ENCODE data around the gene FLT3LG. TPM values are rescaled to one million over a fixed set of nuclear protein-coding genes. Genes with fewer than 3 reads are reported as not detected.

The FLT3LG gene
- total RNA-seq, 1 experiment from 2014 or later, result 1.5 TPM

DNA sequence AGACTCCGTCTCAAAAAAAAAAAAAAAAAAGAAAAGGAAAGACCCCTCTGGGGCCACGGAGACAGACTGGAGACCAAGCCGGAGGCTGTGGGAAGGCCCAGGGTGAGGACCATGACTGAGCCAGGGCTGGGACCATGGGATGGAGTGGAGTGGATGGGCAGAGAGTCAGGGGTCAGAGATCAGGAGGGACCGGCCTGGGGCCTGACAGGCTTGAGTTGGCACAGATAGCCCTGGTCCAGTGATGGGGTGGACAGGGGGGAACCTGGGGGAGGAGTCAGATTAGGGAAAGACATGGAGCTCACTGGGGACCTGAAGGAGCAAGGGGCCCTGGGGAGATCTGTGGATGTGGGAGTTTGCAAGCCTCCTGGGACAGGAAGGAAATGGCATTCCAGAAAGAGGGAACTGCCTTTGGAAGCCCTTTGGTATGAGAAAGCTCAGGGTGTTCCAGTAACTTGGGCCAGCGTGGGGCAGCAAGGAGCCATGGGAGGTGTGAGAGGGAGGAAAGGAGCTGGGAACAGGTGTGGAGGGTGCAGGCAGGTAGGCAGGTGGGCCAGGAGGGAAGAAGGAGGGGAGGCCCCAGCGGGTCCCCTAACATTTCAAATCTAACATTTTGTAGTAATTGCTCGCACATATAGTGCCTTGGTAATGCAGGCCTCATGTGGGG lies 7.1 kb downstream of the FLT3LG start:
- ChIA-PET CTCF (interaction anchor here (0.8 to 1.4 kb wide), 3 partner anchors 8 to 218 kb away, joined by 3 to 5 read pairs (median 3); no protein-coding TSS in a partner anchor), POLR2A (interaction anchor here (0.6 kb wide), 1 partner anchor 10 kb away, joined by 3 read pairs; no protein-coding TSS in a partner anchor)
- Mint-ChIP-seq H3K4me3 (ENCODE audit: unreplicated experiment) (no peak overlapping the region), H3K4me1 (ENCODE audit: insufficient read depth, unreplicated experiment) (no peaks in the 10 kb centered on the region), H3K27ac (ENCODE audit: low read depth, unreplicated experiment) (no peak overlapping the region), H3K36me3 (ENCODE audit: insufficient read depth, unreplicated experiment) (no peaks in the 10 kb centered on the region), H3K27me3 (ENCODE audit: insufficient read depth, unreplicated experiment) (no peaks in the 10 kb centered on the region), H3K9me3 (ENCODE audit: unreplicated experiment) (no peaks in the 10 kb centered on the region)
- no peak for DNase-seq (ENCODE audit: unreplicated experiment)
- TF ChIP-seq, protein P1, sequence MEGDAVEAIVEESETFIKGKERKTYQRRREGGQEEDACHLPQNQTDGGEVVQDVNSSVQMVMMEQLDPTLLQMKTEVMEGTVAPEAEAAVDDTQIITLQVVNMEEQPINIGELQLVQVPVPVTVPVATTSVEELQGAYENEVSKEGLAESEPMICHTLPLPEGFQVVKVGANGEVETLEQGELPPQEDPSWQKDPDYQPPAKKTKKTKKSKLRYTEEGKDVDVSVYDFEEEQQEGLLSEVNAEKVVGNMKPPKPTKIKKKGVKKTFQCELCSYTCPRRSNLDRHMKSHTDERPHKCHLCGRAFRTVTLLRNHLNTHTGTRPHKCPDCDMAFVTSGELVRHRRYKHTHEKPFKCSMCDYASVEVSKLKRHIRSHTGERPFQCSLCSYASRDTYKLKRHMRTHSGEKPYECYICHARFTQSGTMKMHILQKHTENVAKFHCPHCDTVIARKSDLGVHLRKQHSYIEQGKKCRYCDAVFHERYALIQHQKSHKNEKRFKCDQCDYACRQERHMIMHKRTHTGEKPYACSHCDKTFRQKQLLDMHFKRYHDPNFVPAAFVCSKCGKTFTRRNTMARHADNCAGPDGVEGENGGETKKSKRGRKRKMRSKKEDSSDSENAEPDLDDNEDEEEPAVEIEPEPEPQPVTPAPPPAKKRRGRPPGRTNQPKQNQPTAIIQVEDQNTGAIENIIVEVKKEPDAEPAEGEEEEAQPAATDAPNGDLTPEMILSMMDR (IDR thresholded peaks at IDR 0.05; ENCODE audit: unreplicated experiment), result no peak
- intact Hi-C loops (cut with micrococcal nuclease), result no loop called here
- no TSS peak for BruUV-seq (replicated peaks)

DNA sequence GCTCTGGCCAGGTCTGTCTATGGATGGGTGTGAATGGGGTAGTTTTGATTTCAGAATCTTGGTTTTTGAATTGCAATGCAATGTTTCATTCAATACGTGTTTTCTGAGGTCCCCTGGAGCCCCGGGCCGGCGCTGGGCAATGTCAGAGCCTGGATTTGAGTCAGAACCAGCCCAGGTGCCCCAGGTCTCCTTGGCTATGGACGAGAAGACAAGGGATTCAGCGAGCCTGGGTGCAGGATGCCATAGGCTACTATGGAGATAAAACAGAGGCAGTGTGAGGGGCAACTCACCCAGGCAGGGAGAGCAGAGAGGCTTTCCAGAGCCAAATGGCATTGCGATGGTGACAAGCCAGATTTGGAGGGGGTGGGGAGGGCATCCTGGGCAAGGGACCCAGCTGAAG lies 12.2 kb downstream of the FLT3LG start:
- Mint-ChIP-seq H3K4me3 (ENCODE audit: unreplicated experiment) (no peak overlapping the region), H3K36me3 (ENCODE audit: insufficient read depth, unreplicated experiment) (peaks cover 43% of the 10 kb centered on the region), H3K4me1 (ENCODE audit: insufficient read depth, unreplicated experiment) (no peaks in the 10 kb centered on the region), H3K27ac (ENCODE audit: low read depth, unreplicated experiment) (peak overlapping the region; percentile 99), H3K27me3 (ENCODE audit: insufficient read depth, unreplicated experiment) (no peaks in the 10 kb centered on the region), H3K9me3 (ENCODE audit: unreplicated experiment) (no peaks in the 10 kb centered on the region)
- ChIA-PET POLR2A (interaction anchor here (0.6 to 3.7 kb wide), 6 partner anchors 11 to 430 kb away, joined by 3 to 69 read pairs (median 3); partner anchors contain the start of genes ALDH16A1, PRRG2 and RPS11), CTCF (interaction anchor here (3.4 kb wide), 1 partner anchor 13 kb away, joined by 22 read pairs; the partner anchor contains the start of gene FLT3LG)
- no TSS peak for BruUV-seq (replicated peaks)
- TF ChIP-seq, protein P1 (IDR thresholded peaks at IDR 0.05; ENCODE audit: unreplicated experiment), result no peak
- intact Hi-C loops (cut with micrococcal nuclease), result loop anchor here (5.0 kb wide), 1 partner anchor 34 kb away; the partner anchor contains the start of genes ALDH16A1 and PIH1D1
- DNase-seq (ENCODE audit: unreplicated experiment), result no peak

DNA sequence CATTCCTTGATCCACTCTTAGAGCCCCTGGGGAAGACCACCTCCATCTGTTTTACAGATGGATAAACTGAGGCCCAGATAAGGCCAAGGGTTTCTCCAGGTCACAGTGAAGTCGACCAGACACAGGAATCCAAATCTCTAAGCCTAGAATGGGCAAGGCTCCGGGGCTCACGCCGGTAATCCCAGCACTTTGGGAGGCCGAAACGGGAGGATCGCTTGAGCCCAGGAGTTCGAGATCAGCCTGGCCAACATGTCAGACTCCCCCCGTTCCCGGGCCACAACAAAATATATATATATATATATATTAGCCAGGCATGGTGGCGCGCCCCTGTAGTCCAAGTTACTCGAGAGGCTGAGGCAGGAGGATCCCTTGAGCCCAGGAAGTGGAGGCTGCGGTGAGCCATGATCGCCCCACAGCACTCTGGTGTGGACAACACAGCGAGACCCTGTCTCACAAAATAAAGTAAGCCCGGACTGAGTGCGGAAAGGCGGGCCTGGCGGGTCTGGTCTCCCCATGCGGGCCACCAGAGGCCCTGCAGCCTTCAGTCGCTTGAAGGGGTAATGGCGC lies 12.8 kb downstream of the FLT3LG start:
- Mint-ChIP-seq H3K4me3 (ENCODE audit: unreplicated experiment) (peak overlapping the region; percentile 95), H3K9me3 (ENCODE audit: unreplicated experiment) (no peaks in the 10 kb centered on the region), H3K36me3 (ENCODE audit: insufficient read depth, unreplicated experiment) (peaks cover 49% of the 10 kb centered on the region), H3K4me1 (ENCODE audit: insufficient read depth, unreplicated experiment) (no peaks in the 10 kb centered on the region), H3K27ac (ENCODE audit: low read depth, unreplicated experiment) (peak overlapping the region; percentile 99), H3K27me3 (ENCODE audit: insufficient read depth, unreplicated experiment) (no peaks in the 10 kb centered on the region)
- POLR2A ChIA-PET, result interaction anchor here (0.6 to 3.7 kb wide), 11 partner anchors 10 to 431 kb away, joined by 3 to 69 read pairs (median 6); partner anchors contain the start of genes AKT1S1, ALDH16A1, NOSIP and PIH1D1
- intact Hi-C loops (cut with micrococcal nuclease), result loop anchor here (5.0 kb wide), 1 partner anchor 34 kb away; the partner anchor contains the start of genes ALDH16A1 and PIH1D1
- TF ChIP-seq, protein P1 (IDR thresholded peaks at IDR 0.05; ENCODE audit: unreplicated experiment), result no peak
- CTCF ChIA-PET, result no interaction called here
- DNase-seq (ENCODE audit: unreplicated experiment), result no peak
- TSS peak; percentile 74 for BruUV-seq (replicated peaks)
